Ovary (tissue), 9 donors: ENCODE results near the gene ANGEL2. TPM values are rescaled to one million over a fixed set of nuclear protein-coding genes. Genes with fewer than 3 reads are reported as not detected.
A peak's percentile ranks its signal among the peaks of the same experiment; 100 is the strongest.
"Not testable (repeated sequence)": the region's sequence is repeated elsewhere in the genome, so short reads cannot be mapped to it uniquely, and the experiment has no call there.

Experiments used
- DNase-seq, 5 donors: peaks; one replicate each; pipeline ENCODE4 v3.0.0-alpha.2; 2019 to 2020
- H3K27ac ChIP-seq, 2 donors: fragments of 200-600 bp; one replicate each; pipeline versions ENCODE4 v1.5.1 to v1.8.0; 2019 to 2022
- H3K27me3 ChIP-seq: fragments of 200-600 bp; one replicate; pipeline ENCODE4 v1.8.0; 2022
- H3K36me3 ChIP-seq: fragments of 200-600 bp; sonication (generic); one replicate; pipeline ENCODE4 v1.5.1; 2019
- H3K4me1 ChIP-seq: one replicate; pipeline ENCODE4 v1.8.1; 2013; ENCODE audit warnings: mild to moderate bottlenecking, moderate library complexity; ENCODE audit not compliant: insufficient read depth
- H3K4me3 ChIP-seq: fragments of 200-600 bp; sonication (generic); one replicate; pipeline ENCODE4 v1.5.1; 2017
- H3K9me3 ChIP-seq, 2 donors: fragments of 200-600 bp in 1 of 2; sonication (generic) in 1 of 2; one replicate each; pipeline versions ENCODE4 v1.5.1 to v1.8.1; 2013 to 2019; ENCODE audit warnings: mild to moderate bottlenecking in 1 of 2, moderate library complexity in 1 of 2
- CTCF ChIP-seq, 3 donors: fragments of 450-650 bp in 2 of 3; fragments of 200-600 bp in 1 of 3; IDR thresholded peaks; one replicate each; pipeline versions ENCODE4 v1.5.1 to v1.8.0; 2016 to 2022; ENCODE audit warnings: antibody characterized with exemption in 3 of 3, mild to moderate bottlenecking in 1 of 3
- EP300 ChIP-seq: sonication (generic); formaldehyde crosslinking; IDR thresholded peaks from one replicate; pipeline ENCODE4 v1.6.1; 2017; ENCODE audit warnings: antibody characterized with exemption
- POLR2A ChIP-seq: fragments of 450-650 bp; IDR thresholded peaks from one replicate; pipeline ENCODE4 v1.6.1; 2017; ENCODE audit warnings: antibody characterized with exemption, mild to moderate bottlenecking, moderate library complexity
- WGBS, 3 donors: extraction: QIAGEN DNeasy Blood & Tissue Kit in 1 of 3; methylation state at CpG; one replicate each; pipeline versions ENCODE4 v1.1.5 to v1.1.7; 2013 to 2017; 5-methylcytosine and 5-hydroxymethylcytosine counted together
- intact Hi-C, 4 donors: fragments of 100-400 bp; cut with DNase I; formaldehyde crosslinking; loops; one replicate each; pipeline versions ENCODE4 v1.11.0 to v1.15.1; 2022 to 2023
- polyA plus RNA-seq, 2 donors: library from polyadenylated mRNA; stranded (reverse); fragments of 200-250 nt in 1 of 2; fragments of 350-450 nt in 1 of 2; fragmentation: Illumina TruSeq in 1 of 2; extraction: RNeasy Lipid Tissue Mini Kit (QIAGEN cat#74804) in 1 of 2; gene quantifications; one replicate each; pipeline ENCODE4 v1.2.3, GENCODE V29; 2013 to 2014
- total RNA-seq, 7 donors: library from RNA; depleted of rRNA in 2 of 7; stranded (reverse); fragments of >200 nt in 2 of 7; fragmentation: NEBNext Ultra II Directional in 3 of 7; extraction: Animal tissue kit (Norgen Biotek cat#: 25700) in 3 of 7; gene quantifications; one replicate each; pipeline versions ENCODE4 v1.1.0 to v1.2.4, GENCODE V29; 2016 to 2023
- donor health status: DM: no; HTN: no; CAD: no; lungs with moderate emphysema.
- donor health status: DM: no; HTN: no; CAD: no.
- donor health status: Bipolar disorder and iron deficiency.
- donor health status: DM: yes; HTN: yes; CAD: no.
- donor health status: DM: no; HTN: no; CAD: no.
- donor health status: DM: yes; HTN: yes; CAD: no.

Gene ANGEL2
- total and polyA plus RNA-seq, 9 donors, result 18.3 to 51.3 (median 38.6) TPM

GRCh38 chr1:213051881-213052202 lies 36.2 kb upstream of the ANGEL2 start:
- no peaks in the 10 kb centered on the region for H3K36me3 ChIP-seq
- peak overlapping the region; percentile 88 for H3K4me3 ChIP-seq
- DNase-seq, result no peak
- intact Hi-C loops, result no loop called here
- no peak overlapping the region for H3K27ac ChIP-seq
- H3K27me3 ChIP-seq, result no peaks in the 10 kb centered on the region
- TF ChIP-seq POLR2A (no peak), CTCF (IDR thresholded peaks at IDR 0.05) (no peak), EP300 (no peak)
- peaks cover 2% of the 10 kb centered on the region for H3K4me1 ChIP-seq
- no peaks in the 10 kb centered on the region for H3K9me3 ChIP-seq
- WGBS, 3 donors, result 32 to 39% (median 37%) methylated on average over 2 of the region's 2 CpGs

- Histone ChIP-seq H3K9me3 (no peaks in the 10 kb centered on the region), H3K4me1 (peaks cover 2% of the 10 kb centered on the region), H3K4me3 (peak within 1 kb of the TSS; percentile 88), H3K27ac (peak within 1 kb of the TSS; percentile 30 to 47), H3K36me3 (no peaks in the 10 kb centered on the region), H3K27me3 (no peaks in the 10 kb centered on the region)
- peak; percentile 75 to 87 (median 78) for DNase-seq
- 0% methylated on average over 34 to 42 of the region's 42 CpGs for WGBS, 3 donors
- intact Hi-C loops, result no loop called here
- TF ChIP-seq EP300 (no peak), CTCF (IDR thresholded peaks at IDR 0.05) (no peak), POLR2A (no peak)
These were observed 35.6 kb upstream of the ANGEL2 start, which contains the start of gene RPS6KC1 for GRCh38 chr1:213051127-213051880. TSS of gene RPS6KC1 (plus strand) at chr1:213051241. CDS start at chr1:213051405, 164 bp downstream.

- no peak for TF ChIP-seq EP300
- TF ChIP-seq CTCF (IDR thresholded peaks at IDR 0.05), result no peak
- TF ChIP-seq POLR2A, result no peak
- 12 to 19% (median 14%) methylated on average over 15 of the region's 15 CpGs for WGBS, 3 donors
- no peaks in the 10 kb centered on the region for H3K9me3 ChIP-seq
- peaks cover 2% of the 10 kb centered on the region for H3K4me1 ChIP-seq
- intact Hi-C loops, result no loop called here
- H3K27me3 ChIP-seq, result no peaks in the 10 kb centered on the region
- peak overlapping the region; percentile 88 for H3K4me3 ChIP-seq
- H3K36me3 ChIP-seq, result no peaks in the 10 kb centered on the region
- no peak for DNase-seq
- peak overlapping the region; percentile 30 to 47 for H3K27ac ChIP-seq
These were observed 35.1 kb upstream of the ANGEL2 start for GRCh38 chr1:213050745-213051126.

GRCh38 chr1:213049232-213049631 lies 33.6 kb upstream of the ANGEL2 start:
- H3K4me3 ChIP-seq, result no peak overlapping the region
- H3K27me3 ChIP-seq, result no peaks in the 10 kb centered on the region
- 79 to 91% (median 88%) methylated on average over 1 of the region's 1 CpG for WGBS, 3 donors
- DNase-seq, result no peak
- H3K9me3 ChIP-seq, result no peaks in the 10 kb centered on the region
- TF ChIP-seq CTCF (IDR thresholded peaks at IDR 0.05), result no peak
- TF ChIP-seq POLR2A, result no peak
- no peak for TF ChIP-seq EP300
- no peak overlapping the region for H3K27ac ChIP-seq
- intact Hi-C loops, result no loop called here
- no peaks in the 10 kb centered on the region for H3K36me3 ChIP-seq
- H3K4me1 ChIP-seq, result peaks cover 2% of the 10 kb centered on the region

- DNase-seq, H3K27me3 ChIP-seq, H3K4me1 ChIP-seq, H3K4me3 ChIP-seq, H3K27ac ChIP-seq, H3K9me3 ChIP-seq, H3K36me3 ChIP-seq, intact Hi-C loops: not testable (repeated sequence)
- 48 to 55% (median 54%) methylated on average over 13 of the region's 13 CpGs for WGBS, 3 donors
These were observed 29.9 kb upstream of the ANGEL2 start for GRCh38 chr1:213045321-213046226.
